Measurements from ENCODE around the gene UBE2Q2. TPM values are rescaled to one million over a fixed set of nuclear protein-coding genes. Genes with fewer than 3 reads are reported as not detected.

UBE2Q2 gene
- total RNA-seq, 2 donors from 2014 or later: 31.5 to 40.2 TPM

GRCh38 chr15:75924576-75924975 is 81.3 kb downstream of the UBE2Q2 start:
- Histone ChIP-seq H3K4me3 (no peak overlapping the region), H3K9me3 (no peaks in the 10 kb centered on the region), H3K27ac (no peak overlapping the region), H3K27me3 (replicated peaks; ENCODE audit: insufficient read depth) (no peaks in the 10 kb centered on the region), H3K4me1 (ENCODE audit: control insufficient read depth in 1 of 2, low read depth in 2 of 2) (peaks cover 0 to 12% of the 10 kb centered on the region in 2 donors), H3K36me3 (no peaks in the 10 kb centered on the region)
- no peak for TF ChIP-seq CTCF (IDR thresholded peaks at IDR 0.05)
- ATAC-seq (ENCODE audit: insufficient number of reproducible peaks, low FRiP score, low read depth): no peak
- no peak for DNase-seq (ENCODE audit: low spot score)

- H3K27me3 ChIP-seq (replicated peaks; ENCODE audit: insufficient read depth): no peaks in the 10 kb centered on the region
- ATAC-seq (ENCODE audit: insufficient number of reproducible peaks, low FRiP score, low read depth): no peak
These were observed 82.2 kb downstream of the UBE2Q2 start for GRCh38 chr15:75925440-75925839.

GRCh38 chr15:75926931-75927330 is 83.7 kb downstream of the UBE2Q2 start:
- Histone ChIP-seq H3K4me3 (no peak overlapping the region), H3K27me3 (replicated peaks; ENCODE audit: insufficient read depth) (no peaks in the 10 kb centered on the region), H3K36me3 (peaks cover 5% of the 10 kb centered on the region), H3K27ac (no peak overlapping the region), H3K4me1 (ENCODE audit: control insufficient read depth in 1 of 2, low read depth in 2 of 2) (peaks cover 0 to 12% of the 10 kb centered on the region in 2 donors), H3K9me3 (no peaks in the 10 kb centered on the region)
- no peak for TF ChIP-seq CTCF (IDR thresholded peaks at IDR 0.05)
- DNase-seq (ENCODE audit: low spot score) (no peak), ATAC-seq (ENCODE audit: insufficient number of reproducible peaks, low FRiP score, low read depth) (no peak)

More at GRCh38 chr15:75925440-75925839, 82.2 kb downstream of the UBE2Q2 start:
- Histone ChIP-seq H3K27ac (no peak overlapping the region), H3K36me3 (no peaks in the 10 kb centered on the region), H3K4me3 (no peak overlapping the region), H3K9me3 (no peaks in the 10 kb centered on the region), H3K4me1 (ENCODE audit: control insufficient read depth in 1 of 2, low read depth in 2 of 2) (peaks cover 0 to 12% of the 10 kb centered on the region in 2 donors)
- TF ChIP-seq CTCF (IDR thresholded peaks at IDR 0.05): no peak
- no peak for DNase-seq (ENCODE audit: low spot score)

- Histone ChIP-seq H3K4me3 (no peak overlapping the region), H3K9me3 (no peaks in the 10 kb centered on the region), H3K27ac (no peak overlapping the region), H3K36me3 (peaks cover 8% of the 10 kb centered on the region), H3K27me3 (replicated peaks; ENCODE audit: insufficient read depth) (no peaks in the 10 kb centered on the region), H3K4me1 (ENCODE audit: control insufficient read depth in 1 of 2, low read depth in 2 of 2) (peaks cover 0 to 9% of the 10 kb centered on the region in 2 donors)
- ATAC-seq (ENCODE audit: insufficient number of reproducible peaks, low FRiP score, low read depth) (no peak), DNase-seq (ENCODE audit: low spot score) (no peak)
- TF ChIP-seq CTCF (IDR thresholded peaks at IDR 0.05): no peak
These were observed 84.4 kb downstream of the UBE2Q2 start for GRCh38 chr15:75927601-75928000.

- H3K27ac ChIP-seq: no peak overlapping the region
- H3K27me3 ChIP-seq (replicated peaks; ENCODE audit: insufficient read depth): no peaks in the 10 kb centered on the region
- H3K4me3 ChIP-seq: no peak overlapping the region
- ATAC-seq (ENCODE audit: insufficient number of reproducible peaks, low FRiP score, low read depth): no peak
- no peaks in the 10 kb centered on the region for H3K9me3 ChIP-seq
- peaks cover 12% of the 10 kb centered on the region for H3K36me3 ChIP-seq
- DNase-seq (ENCODE audit: low spot score): no peak
- peaks cover 0 to 9% of the 10 kb centered on the region in 2 donors for H3K4me1 ChIP-seq (ENCODE audit: control insufficient read depth in 1 of 2, low read depth in 2 of 2)
- TF ChIP-seq CTCF (IDR thresholded peaks at IDR 0.05): no peak
These were observed 85.7 kb downstream of the UBE2Q2 start for GRCh38 chr15:75928680-75929608.

Measured in thoracic aorta (tissue), 2 donors.